ENCODE data around the gene DBNDD1. TPM values are rescaled to one million over a fixed set of nuclear protein-coding genes. Genes with fewer than 3 reads are reported as not detected.

The DBNDD1 gene
- total and polyA plus RNA-seq, 2 donors (not counting 1 experiment from before 2014, with no cell fraction given), result 3.1 to 72.1 TPM

DNA sequence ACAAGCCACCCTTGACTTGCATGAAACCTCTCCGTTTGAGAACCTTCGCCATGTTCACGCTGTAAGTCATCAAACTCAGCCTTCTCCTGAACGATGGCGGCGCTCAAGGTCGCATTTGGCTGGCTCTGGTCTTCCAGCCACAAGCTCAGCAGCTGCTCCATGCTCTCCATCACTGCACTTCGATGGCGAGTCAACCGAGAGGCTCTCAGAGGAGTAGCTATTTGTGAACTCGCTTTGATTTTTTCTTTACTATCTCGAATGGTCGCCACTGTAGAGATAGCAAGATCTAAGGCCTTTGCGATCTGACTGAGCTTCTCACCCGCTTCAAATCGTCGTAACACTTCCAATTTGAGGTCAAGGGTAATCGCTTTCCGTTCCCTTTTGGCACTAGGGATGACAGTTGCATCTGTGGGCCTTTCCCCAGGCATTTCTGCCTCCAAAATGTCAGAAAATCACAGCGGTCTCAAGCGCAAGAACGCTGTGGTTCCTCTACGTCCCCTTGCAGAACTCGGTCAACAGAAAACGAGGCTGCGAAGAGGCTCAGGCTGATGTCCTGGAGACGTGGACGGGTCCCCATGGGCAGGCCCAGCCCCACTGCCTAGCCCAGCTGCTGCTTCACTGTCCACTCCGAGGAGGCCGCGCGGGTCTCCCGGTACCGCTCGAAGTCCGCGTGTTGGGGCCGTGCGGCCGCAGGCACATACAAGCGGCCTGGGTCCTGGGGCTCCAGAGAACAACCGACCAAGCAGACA, 47.6 kb downstream of the DBNDD1 start:
- H3K4me3 ChIP-seq (ENCODE audit: control extremely low read depth in 1 of 5, extremely low read depth in 1 of 5, insufficient read depth in 1 of 5, low read depth in 2 of 5, low read length in 4 of 5), result peak overlapping the region; percentile 45 to 97 (median 82)
- TF ChIP-seq, protein P1, sequence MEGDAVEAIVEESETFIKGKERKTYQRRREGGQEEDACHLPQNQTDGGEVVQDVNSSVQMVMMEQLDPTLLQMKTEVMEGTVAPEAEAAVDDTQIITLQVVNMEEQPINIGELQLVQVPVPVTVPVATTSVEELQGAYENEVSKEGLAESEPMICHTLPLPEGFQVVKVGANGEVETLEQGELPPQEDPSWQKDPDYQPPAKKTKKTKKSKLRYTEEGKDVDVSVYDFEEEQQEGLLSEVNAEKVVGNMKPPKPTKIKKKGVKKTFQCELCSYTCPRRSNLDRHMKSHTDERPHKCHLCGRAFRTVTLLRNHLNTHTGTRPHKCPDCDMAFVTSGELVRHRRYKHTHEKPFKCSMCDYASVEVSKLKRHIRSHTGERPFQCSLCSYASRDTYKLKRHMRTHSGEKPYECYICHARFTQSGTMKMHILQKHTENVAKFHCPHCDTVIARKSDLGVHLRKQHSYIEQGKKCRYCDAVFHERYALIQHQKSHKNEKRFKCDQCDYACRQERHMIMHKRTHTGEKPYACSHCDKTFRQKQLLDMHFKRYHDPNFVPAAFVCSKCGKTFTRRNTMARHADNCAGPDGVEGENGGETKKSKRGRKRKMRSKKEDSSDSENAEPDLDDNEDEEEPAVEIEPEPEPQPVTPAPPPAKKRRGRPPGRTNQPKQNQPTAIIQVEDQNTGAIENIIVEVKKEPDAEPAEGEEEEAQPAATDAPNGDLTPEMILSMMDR (IDR thresholded peaks at IDR 0.05), result no peak
- TF ChIP-seq EZH2 (IDR thresholded peaks at IDR 0.05; ENCODE audit: borderline replicate concordance, insufficient read depth, low read depth, low read length, poor library complexity, severe bottlenecking), result no peak
- H3K4me2 ChIP-seq (replicated peaks; ENCODE audit: low read depth, low read length, poor library complexity, severe bottlenecking), result peak overlapping the region; percentile 98
- peaks cover 58% of the 10 kb centered on the region for H3K79me2 ChIP-seq (ENCODE audit: control insufficient read depth, insufficient read depth, low read length)
- ChIA-PET CTCF (interaction anchor here (0.8 to 1.7 kb wide), 4 partner anchors 21 to 61 kb away, joined by 3 to 5 read pairs (median 4); no protein-coding TSS in a partner anchor), POLR2A (interaction anchor here (0.5 to 1.3 kb wide), 6 partner anchors 15 to 1578 kb away, joined by 3 to 4 read pairs (median 3); partner anchors contain the start of gene DEF8)
- H3K27me3 ChIP-seq (replicated peaks in 1 of 4; ENCODE audit: control extremely low read depth in 1 of 4, control insufficient read depth in 3 of 4, insufficient read depth in 4 of 4, low read length in 3 of 4), result no peaks in the 10 kb centered on the region
- H3K4me1 Mint-ChIP-seq, result peaks cover 44% of the 10 kb centered on the region
- H3K9me3 ChIP-seq (ENCODE audit: control extremely low read depth in 1 of 3, control insufficient read depth in 2 of 3, insufficient read depth in 1 of 3, low read length in 2 of 3), result peaks cover 0 to 4% (median 0%) of the 10 kb centered on the region in 3 donors
- peak overlapping the region; percentile 99 for H3K4me3 Mint-ChIP-seq
- no peaks in the 10 kb centered on the region for H3K27me3 Mint-ChIP-seq
- no peaks in the 10 kb centered on the region for H3K9me3 Mint-ChIP-seq (ENCODE audit: insufficient read depth)
- intact Hi-C loops (cut with micrococcal nuclease), result loop anchor here (1.0 to 5.0 kb wide), 5 partner anchors 15 to 53 kb away; partner anchors contain the start of genes DEF8 and MC1R
- H3K9ac ChIP-seq (ENCODE audit: low read length), result peak overlapping the region; percentile 97
- no peak for DNase-seq
- H3K27ac Mint-ChIP-seq, result peak overlapping the region; percentile 98
- 54% methylated on average over 42 of the region's 42 CpGs for WGBS (ENCODE audit: insufficient coverage)
- peak; percentile 4 for ATAC-seq (ENCODE audit: low read depth)
- H2AFZ ChIP-seq (ENCODE audit: insufficient read depth, low read depth, low read length, poor library complexity, severe bottlenecking), result peak overlapping the region; percentile 99
- H3K27ac ChIP-seq (ENCODE audit: low read length in 2 of 2), result peak overlapping the region in 1 of 2 donors; percentile 88
- peaks cover 30 to 42% of the 10 kb centered on the region in 2 donors for H3K4me1 ChIP-seq (ENCODE audit: control insufficient read depth in 2 of 2, insufficient read depth in 2 of 2, low read length in 2 of 2)
- peaks cover 0 to 7% of the 10 kb centered on the region in 2 experiments for H3K36me3 ChIP-seq (replicated peaks in 1 of 2; ENCODE audit: control extremely low read depth in 1 of 2, control insufficient read depth in 1 of 2, extremely low read depth in 1 of 2, insufficient read depth in 2 of 2, low read length in 1 of 2)
- peaks cover 9% of the 10 kb centered on the region for H4K20me1 ChIP-seq (ENCODE audit: control insufficient read depth, insufficient read depth, low read length, poor library complexity, severe bottlenecking)
